Measurements from ENCODE around the gene ATP2B2.

DNA sequence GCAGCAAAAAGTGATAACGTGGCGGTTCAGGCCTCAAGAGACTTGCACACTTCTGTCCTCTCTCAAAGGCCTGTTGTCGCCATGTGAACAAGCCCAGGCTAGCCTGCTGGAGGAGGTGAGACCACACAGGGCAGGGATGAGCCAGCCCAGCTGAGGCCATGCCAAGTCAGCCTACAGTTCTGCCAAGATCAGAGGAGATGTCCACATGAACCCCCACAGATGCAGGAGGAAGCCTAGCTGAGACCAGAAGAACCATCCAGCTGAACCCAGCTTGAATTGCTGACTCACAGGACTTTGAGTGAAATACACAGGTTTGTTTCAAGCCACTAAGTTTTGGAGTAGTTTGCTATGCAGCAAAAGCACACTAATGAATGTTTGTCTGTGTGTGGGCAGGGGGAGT lies 134.2 kb downstream of the ATP2B2 start:
- TF ChIP-seq, protein P1, sequence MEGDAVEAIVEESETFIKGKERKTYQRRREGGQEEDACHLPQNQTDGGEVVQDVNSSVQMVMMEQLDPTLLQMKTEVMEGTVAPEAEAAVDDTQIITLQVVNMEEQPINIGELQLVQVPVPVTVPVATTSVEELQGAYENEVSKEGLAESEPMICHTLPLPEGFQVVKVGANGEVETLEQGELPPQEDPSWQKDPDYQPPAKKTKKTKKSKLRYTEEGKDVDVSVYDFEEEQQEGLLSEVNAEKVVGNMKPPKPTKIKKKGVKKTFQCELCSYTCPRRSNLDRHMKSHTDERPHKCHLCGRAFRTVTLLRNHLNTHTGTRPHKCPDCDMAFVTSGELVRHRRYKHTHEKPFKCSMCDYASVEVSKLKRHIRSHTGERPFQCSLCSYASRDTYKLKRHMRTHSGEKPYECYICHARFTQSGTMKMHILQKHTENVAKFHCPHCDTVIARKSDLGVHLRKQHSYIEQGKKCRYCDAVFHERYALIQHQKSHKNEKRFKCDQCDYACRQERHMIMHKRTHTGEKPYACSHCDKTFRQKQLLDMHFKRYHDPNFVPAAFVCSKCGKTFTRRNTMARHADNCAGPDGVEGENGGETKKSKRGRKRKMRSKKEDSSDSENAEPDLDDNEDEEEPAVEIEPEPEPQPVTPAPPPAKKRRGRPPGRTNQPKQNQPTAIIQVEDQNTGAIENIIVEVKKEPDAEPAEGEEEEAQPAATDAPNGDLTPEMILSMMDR (IDR thresholded peaks at IDR 0.05): no peak
- TF ChIP-seq EZH2 (IDR thresholded peaks at IDR 0.05; ENCODE audit: borderline replicate concordance, insufficient read depth, low read depth, low read length, poor library complexity, severe bottlenecking): no peak

Measured in B cell (primary cell).